Stimulated activated effector memory CD8-positive, alpha-beta T cell treated with anti-CD3 and anti-CD28 coated beads, Interleukin-12 subunit alpha, Interleukin-12 subunit beta, amount 100 ng/mL, for 72 hours (primary cell): ENCODE measurements around the gene DIS3L2.
"Not testable (repeated sequence)": the region's sequence is repeated elsewhere in the genome, so short reads cannot be mapped to it uniquely, and the experiment has no call there.

ENCODE experiments used
- ATAC-seq: fragments of 150-1000 bp; cut with Tn5 transposase; 2 replicates; pipeline ENCODE4 v1.10.0; 2021
- DNase-seq, 2 donors: peaks; one replicate each; pipeline ENCODE4 v3.0.0; 2021 to 2022; ENCODE audit warnings: low spot score in 2 of 2
- H3K27ac Mint-ChIP-seq: one replicate; pipeline ENCODE4 v1.8.0; 2022; ENCODE audit warnings: mild to moderate bottlenecking, mixed read lengths
- H3K36me3 Mint-ChIP-seq: one replicate; pipeline ENCODE4 v1.8.0; 2022; ENCODE audit warnings: mild to moderate bottlenecking, mixed read lengths
- H3K4me1 Mint-ChIP-seq: one replicate; pipeline ENCODE4 v1.8.0; 2022; ENCODE audit warnings: mixed read lengths
- H3K4me3 Mint-ChIP-seq: one replicate; pipeline ENCODE4 v1.8.0; 2022; ENCODE audit warnings: mild to moderate bottlenecking, mixed read lengths
- H3K9me3 Mint-ChIP-seq: one replicate; pipeline ENCODE4 v1.8.0; 2022; ENCODE audit warnings: mixed read lengths

Gene DIS3L2

GRCh38 chr2:232146294-232146693 lies 184.8 kb downstream of the DIS3L2 start:
- Mint-ChIP-seq H3K36me3 (no peaks in the 10 kb centered on the region), H3K9me3 (no peaks in the 10 kb centered on the region), H3K4me1 (no peaks in the 10 kb centered on the region), H3K27ac (no peak overlapping the region), H3K4me3 (no peak overlapping the region)
- ATAC-seq (no peak), DNase-seq (no peak)

DNA sequence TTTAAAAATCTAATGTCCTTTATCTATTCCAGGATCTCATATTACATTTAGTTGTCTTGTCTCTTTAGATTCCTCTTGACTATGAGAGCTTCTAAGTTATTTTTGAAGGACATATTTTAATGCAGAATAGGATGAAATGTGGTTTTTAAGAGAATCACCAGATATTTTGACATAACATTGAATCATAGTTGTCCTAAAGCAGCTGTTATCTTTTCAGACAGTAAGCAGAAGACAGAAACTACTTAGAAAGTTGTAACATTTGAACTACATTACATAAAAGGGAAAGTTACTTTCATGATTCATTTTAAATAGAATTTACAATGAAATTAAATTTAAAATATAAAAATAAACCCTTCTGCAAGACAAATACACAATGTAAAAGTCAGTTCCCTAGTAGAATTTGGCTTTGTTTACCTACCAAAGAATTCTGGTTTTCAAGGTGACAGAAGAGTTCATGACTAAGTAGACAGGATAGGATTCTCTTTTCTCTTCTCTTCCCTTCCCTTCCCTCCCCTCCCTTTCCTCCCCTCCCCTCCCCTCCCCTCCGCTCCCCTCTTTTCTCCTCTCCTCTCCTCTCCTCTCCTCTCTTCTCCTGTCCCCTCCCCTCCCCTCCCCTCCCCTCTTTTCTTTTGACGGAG lies 186.0 kb downstream of the DIS3L2 start:
- H3K4me1 Mint-ChIP-seq: no peaks in the 10 kb centered on the region
- H3K27ac Mint-ChIP-seq: no peak overlapping the region
- H3K4me3 Mint-ChIP-seq: no peak overlapping the region
- no peaks in the 10 kb centered on the region for H3K36me3 Mint-ChIP-seq
- DNase-seq (no peak), ATAC-seq (no peak)
- H3K9me3 Mint-ChIP-seq: no peaks in the 10 kb centered on the region

DNA sequence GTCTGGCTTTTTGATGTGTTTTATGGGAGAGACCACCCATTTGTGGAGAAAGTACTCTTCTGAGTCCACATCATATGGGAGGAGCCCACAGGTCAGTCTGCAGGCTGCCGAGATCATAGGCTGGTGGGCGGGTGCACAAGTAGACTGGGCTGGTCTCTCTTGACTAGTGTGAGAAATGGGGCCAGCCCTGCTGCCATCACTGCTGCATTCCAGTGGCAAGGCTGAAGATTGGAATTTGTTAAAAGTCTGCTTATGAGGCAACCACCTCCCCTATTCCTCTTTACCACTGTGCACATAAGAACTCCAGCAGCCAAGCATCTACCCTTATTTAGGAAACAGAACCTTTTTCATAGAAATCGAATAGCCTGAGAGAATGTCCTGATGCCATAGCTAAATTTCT lies 200.7 kb downstream of the DIS3L2 start:
- no peaks in the 10 kb centered on the region for H3K9me3 Mint-ChIP-seq
- no peak for DNase-seq
- H3K27ac Mint-ChIP-seq: no peak overlapping the region
- no peaks in the 10 kb centered on the region for H3K4me1 Mint-ChIP-seq
- ATAC-seq: no peak
- H3K4me3 Mint-ChIP-seq: no peak overlapping the region
- H3K36me3 Mint-ChIP-seq: peaks cover 17% of the 10 kb centered on the region

DNA sequence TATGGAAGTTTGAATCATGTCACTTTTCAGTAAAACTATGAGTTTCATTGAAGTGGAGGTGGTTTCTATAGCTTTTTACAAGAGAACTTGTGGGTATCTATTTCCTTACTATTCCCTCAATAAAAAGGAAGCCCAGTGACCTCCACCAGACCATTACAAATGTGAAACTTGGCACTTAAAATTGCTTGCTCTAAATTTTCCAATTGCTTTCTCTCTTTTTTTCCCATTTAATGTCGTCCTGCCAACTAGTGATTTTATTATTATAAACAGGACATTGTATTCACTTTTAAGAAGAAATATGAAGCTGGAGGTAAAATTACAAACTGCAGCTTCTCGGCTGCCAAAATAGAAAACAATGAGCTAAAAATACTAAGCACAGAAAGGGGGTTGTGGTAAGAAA lies 208.9 kb downstream of the DIS3L2 start:
- H3K27ac Mint-ChIP-seq: no peak overlapping the region
- no peaks in the 10 kb centered on the region for H3K4me1 Mint-ChIP-seq
- ATAC-seq: no peak
- no peak for DNase-seq
- H3K9me3 Mint-ChIP-seq: no peaks in the 10 kb centered on the region
- H3K36me3 Mint-ChIP-seq: no peaks in the 10 kb centered on the region
- no peak overlapping the region for H3K4me3 Mint-ChIP-seq

DNA sequence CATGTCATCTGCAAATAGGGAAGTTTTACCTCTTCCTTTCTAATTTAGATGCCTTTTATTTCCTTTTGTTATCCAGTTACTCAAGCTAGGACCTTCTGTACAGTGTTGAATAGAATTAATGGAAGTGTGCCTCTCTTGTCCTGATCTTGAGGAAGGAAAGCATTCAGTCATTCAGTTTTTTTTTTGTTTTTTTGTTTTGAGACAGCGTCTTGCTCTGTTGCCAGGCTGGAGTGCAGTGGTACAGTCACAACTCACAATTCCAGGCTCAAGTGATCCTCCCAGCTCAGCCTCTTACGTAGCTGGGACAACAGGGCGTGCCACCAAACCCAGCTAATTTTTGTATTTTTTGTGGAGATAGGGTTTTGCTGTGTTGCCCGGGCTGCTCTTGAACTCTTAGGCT lies 213.1 kb downstream of the DIS3L2 start:
- no peaks in the 10 kb centered on the region for H3K9me3 Mint-ChIP-seq
- no peaks in the 10 kb centered on the region for H3K4me1 Mint-ChIP-seq
- no peak overlapping the region for H3K27ac Mint-ChIP-seq
- DNase-seq: no peak
- H3K36me3 Mint-ChIP-seq: peaks cover 7% of the 10 kb centered on the region
- H3K4me3 Mint-ChIP-seq: no peak overlapping the region
- no peak for ATAC-seq

DNA sequence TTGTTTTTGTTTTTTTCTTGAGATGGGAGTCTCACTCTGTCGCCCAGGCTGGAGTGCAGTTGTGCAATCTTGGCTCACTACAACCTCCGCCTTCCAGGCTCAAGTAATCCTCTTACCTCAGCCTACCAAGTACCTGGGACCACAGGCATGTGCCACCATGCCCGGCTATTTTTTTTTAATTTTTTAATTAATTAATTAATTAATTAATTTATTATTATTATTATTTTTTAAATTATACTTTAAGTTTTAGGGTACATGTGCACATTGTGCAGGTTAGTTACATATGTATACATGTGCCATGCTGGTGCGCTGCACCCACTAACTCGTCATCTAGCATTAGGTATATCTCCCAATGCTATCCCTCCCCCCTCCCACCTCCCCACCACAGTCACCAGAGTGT lies 215.1 kb downstream of the DIS3L2 start:
- H3K4me3 Mint-ChIP-seq, DNase-seq, ATAC-seq, H3K36me3 Mint-ChIP-seq, H3K27ac Mint-ChIP-seq, H3K4me1 Mint-ChIP-seq, H3K9me3 Mint-ChIP-seq: not testable (repeated sequence)

GRCh38 chr2:232183279-232183678 lies 221.8 kb downstream of the DIS3L2 start:
- no peak overlapping the region for H3K4me3 Mint-ChIP-seq
- H3K36me3 Mint-ChIP-seq: peaks cover 12% of the 10 kb centered on the region
- ATAC-seq: no peak
- no peak for DNase-seq
- peaks cover 7% of the 10 kb centered on the region for H3K4me1 Mint-ChIP-seq
- H3K27ac Mint-ChIP-seq: no peak overlapping the region
- peaks cover 3% of the 10 kb centered on the region for H3K9me3 Mint-ChIP-seq

DNA sequence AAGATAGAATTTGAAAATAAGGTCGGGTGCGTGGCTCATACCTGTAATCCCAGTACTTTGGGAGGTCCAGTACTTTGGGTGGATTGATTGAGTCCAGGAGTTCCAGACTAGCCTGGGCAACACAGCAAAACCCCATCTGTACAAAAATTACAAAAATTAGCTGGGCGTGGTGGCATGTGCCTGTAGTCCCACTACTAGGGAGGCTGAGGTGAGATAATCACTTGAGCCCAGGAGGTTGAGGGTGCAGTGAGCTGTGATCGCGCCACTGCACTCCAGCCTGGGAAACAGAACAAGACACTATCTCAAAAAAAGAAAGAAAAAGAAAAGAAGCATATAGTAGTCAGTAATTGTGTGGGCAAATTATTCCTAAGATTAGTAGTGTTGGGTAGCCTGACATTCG lies 222.8 kb downstream of the DIS3L2 start:
- no peak overlapping the region for H3K4me3 Mint-ChIP-seq
- ATAC-seq: no peak
- H3K27ac Mint-ChIP-seq: no peak overlapping the region
- peaks cover 7% of the 10 kb centered on the region for H3K4me1 Mint-ChIP-seq
- peaks cover 3% of the 10 kb centered on the region for H3K9me3 Mint-ChIP-seq
- no peak for DNase-seq
- peaks cover 12% of the 10 kb centered on the region for H3K36me3 Mint-ChIP-seq

GRCh38 chr2:232190796-232191195 lies 229.3 kb downstream of the DIS3L2 start:
- Mint-ChIP-seq H3K27ac (no peak overlapping the region), H3K9me3 (peaks cover 6% of the 10 kb centered on the region), H3K4me1 (no peaks in the 10 kb centered on the region), H3K4me3 (no peak overlapping the region), H3K36me3 (peaks cover 2% of the 10 kb centered on the region)
- ATAC-seq (no peak), DNase-seq (no peak)

- no peaks in the 10 kb centered on the region for H3K36me3 Mint-ChIP-seq
- ATAC-seq (no peak), DNase-seq (no peak)
- H3K4me1 Mint-ChIP-seq: no peaks in the 10 kb centered on the region
- no peak overlapping the region for H3K27ac Mint-ChIP-seq
- peaks cover 6% of the 10 kb centered on the region for H3K9me3 Mint-ChIP-seq
- H3K4me3 Mint-ChIP-seq: no peak overlapping the region
Measured at GRCh38 chr2:232195487-232195886, 234.0 kb downstream of the DIS3L2 start.

- H3K27ac Mint-ChIP-seq: no peak overlapping the region
- peaks cover 6% of the 10 kb centered on the region for H3K9me3 Mint-ChIP-seq
- no peak overlapping the region for H3K4me3 Mint-ChIP-seq
- no peaks in the 10 kb centered on the region for H3K36me3 Mint-ChIP-seq
- no peak for ATAC-seq
- no peaks in the 10 kb centered on the region for H3K4me1 Mint-ChIP-seq
- no peak for DNase-seq
Measured at GRCh38 chr2:232196802-232197201, 235.3 kb downstream of the DIS3L2 start.

GRCh38 chr2:232200195-232200594 lies 238.7 kb downstream of the DIS3L2 start:
- Mint-ChIP-seq H3K36me3 (no peaks in the 10 kb centered on the region), H3K4me3 (no peak overlapping the region), H3K9me3 (peaks cover under 1% of the 10 kb centered on the region), H3K4me1 (no peaks in the 10 kb centered on the region), H3K27ac (no peak overlapping the region)
- DNase-seq (no peak), ATAC-seq (no peak)

DNA sequence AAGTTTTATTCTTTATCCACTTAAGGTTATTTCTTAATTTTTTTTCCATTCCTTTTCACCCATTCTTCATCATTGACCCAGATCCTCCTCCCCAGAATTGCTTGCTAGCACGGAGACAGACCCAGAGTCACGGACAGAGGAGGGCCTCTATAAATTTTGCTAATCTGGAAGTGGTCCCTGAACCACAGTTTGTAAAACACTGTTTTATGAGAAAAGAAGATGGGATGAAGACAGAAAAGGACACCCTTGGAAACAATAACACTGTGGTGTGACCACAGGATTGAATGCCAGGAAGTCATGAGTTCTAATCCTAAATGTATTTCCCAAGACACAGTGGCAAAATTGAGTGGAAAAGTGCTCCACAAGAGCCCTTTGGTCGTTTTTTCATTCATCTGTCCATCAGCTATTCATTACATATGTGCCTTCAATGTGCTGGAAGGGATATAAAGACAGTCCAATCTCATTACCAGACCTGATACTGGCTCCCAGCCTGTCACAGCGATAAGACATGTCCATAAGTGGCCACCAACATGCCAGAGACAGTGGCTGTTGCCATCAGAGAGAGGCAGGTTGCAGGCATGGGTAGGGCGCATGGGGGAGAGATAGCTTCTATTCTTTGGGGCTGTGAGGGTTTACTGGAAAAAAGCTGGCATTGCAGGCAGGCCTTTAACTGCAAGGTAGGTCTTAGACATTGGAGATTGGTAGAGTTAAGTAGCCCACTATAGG lies 241.8 kb downstream of the DIS3L2 start:
- ATAC-seq (no peak), DNase-seq (no peak)
- Mint-ChIP-seq H3K27ac (no peak overlapping the region), H3K4me3 (no peak overlapping the region), H3K4me1 (no peaks in the 10 kb centered on the region), H3K9me3 (no peaks in the 10 kb centered on the region), H3K36me3 (no peaks in the 10 kb centered on the region)

DNA sequence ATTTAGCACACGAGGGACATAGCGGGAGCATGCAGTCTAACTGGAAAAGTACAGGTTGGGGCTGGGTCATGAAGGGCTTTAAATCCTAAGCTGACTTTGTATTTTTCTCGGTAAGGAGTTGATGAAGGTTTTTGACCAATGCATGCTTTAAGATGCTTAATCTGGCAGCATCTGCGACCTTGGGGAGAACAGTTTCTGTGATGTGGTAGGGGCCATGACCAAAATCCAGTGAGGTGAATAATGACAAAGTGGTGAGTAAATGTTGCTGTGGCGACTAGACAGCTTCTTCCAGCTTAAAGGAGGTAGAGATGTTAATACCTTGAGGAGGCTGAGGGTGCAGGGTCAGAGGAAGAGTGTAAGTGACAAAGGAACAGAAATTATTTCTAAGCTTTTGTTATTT lies 242.4 kb downstream of the DIS3L2 start:
- no peak for DNase-seq
- H3K36me3 Mint-ChIP-seq: no peaks in the 10 kb centered on the region
- H3K4me1 Mint-ChIP-seq: no peaks in the 10 kb centered on the region
- H3K9me3 Mint-ChIP-seq: no peaks in the 10 kb centered on the region
- H3K4me3 Mint-ChIP-seq: no peak overlapping the region
- no peak overlapping the region for H3K27ac Mint-ChIP-seq
- ATAC-seq: no peak

DNA sequence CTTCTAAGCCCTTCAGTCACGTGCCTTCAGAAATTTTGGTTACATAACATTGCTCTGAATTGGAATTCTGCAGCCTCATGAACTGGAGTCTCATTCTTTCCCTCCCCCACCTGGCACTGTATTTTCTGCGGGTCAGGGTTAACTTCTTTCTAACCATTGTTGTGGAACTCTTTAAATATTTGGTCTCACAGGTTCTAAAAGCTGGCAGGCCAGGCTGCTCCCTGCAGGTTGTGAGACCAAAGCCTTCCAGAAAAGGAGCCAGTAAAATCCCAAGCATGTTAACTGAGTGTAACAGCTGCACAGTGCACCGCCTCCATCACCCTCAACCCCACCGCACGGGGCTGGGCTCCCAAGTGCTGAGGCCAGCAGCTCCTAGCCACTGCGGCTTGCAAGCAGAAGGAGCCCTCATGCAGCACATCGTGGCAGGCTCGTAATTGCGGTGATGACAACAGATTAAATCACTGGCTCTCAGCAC lies 243.0 kb downstream of the DIS3L2 start:
- no peak for ATAC-seq
- no peaks in the 10 kb centered on the region for H3K36me3 Mint-ChIP-seq
- DNase-seq: no peak
- no peak overlapping the region for H3K4me3 Mint-ChIP-seq
- H3K9me3 Mint-ChIP-seq: no peaks in the 10 kb centered on the region
- H3K27ac Mint-ChIP-seq: no peak overlapping the region
- H3K4me1 Mint-ChIP-seq: peaks cover 5% of the 10 kb centered on the region

- H3K36me3 Mint-ChIP-seq: no peaks in the 10 kb centered on the region
- peaks cover 24% of the 10 kb centered on the region for H3K4me1 Mint-ChIP-seq
- H3K4me3 Mint-ChIP-seq: no peak overlapping the region
- DNase-seq: no peak
- no peak overlapping the region for H3K27ac Mint-ChIP-seq
- no peaks in the 10 kb centered on the region for H3K9me3 Mint-ChIP-seq
- no peak for ATAC-seq
Measured at GRCh38 chr2:232207174-232207573, 245.7 kb downstream of the DIS3L2 start.
